WTC11 (cell line): ENCODE results near the gene SH3PXD2A. TPM values are rescaled to one million over a fixed set of nuclear protein-coding genes. Genes with fewer than 3 reads are reported as not detected.

Experiments
- ATAC-seq: fragments of 200-7000 bp; cut with Tn5 transposase; 2 replicates; pipeline ENCODE4 v1.10.0; 2021; ENCODE audit warnings: mild to moderate bottlenecking, moderate library complexity
- CTCF ChIA-PET: fragments of 300-600 bp; sonication (Branson Sonifier 250); formaldehyde crosslinking; loops from one replicate; lab custom pipeline; 2021; ENCODE audit warnings: antibody characterized with exemption; lab: Charles Lee
- POLR2A ChIA-PET: fragments of 350-600 bp; sonication (Branson Sonifier 250); formaldehyde crosslinking; loops from one replicate; lab custom pipeline; 2021; ENCODE audit warnings: antibody characterized with exemption; lab: Charles Lee
- DNase-seq: peaks from one replicate; pipeline ENCODE4 v3.0.0; 2021; ENCODE audit warnings: low spot score
- H3K27ac Mint-ChIP-seq: 2 replicates; pipeline ENCODE4 v1.8.0; 2021; ENCODE audit warnings: mixed read lengths
- H3K27me3 Mint-ChIP-seq: 2 replicates; pipeline ENCODE4 v1.8.0; 2021; ENCODE audit warnings: low read depth, mild to moderate bottlenecking, moderate library complexity, mixed read lengths
- H3K36me3 Mint-ChIP-seq: 2 replicates; pipeline ENCODE4 v1.8.0; 2021; ENCODE audit warnings: mixed read lengths
- H3K4me1 Mint-ChIP-seq: 2 replicates; pipeline ENCODE4 v1.8.0; 2022; ENCODE audit warnings: mixed read lengths
- H3K4me3 Mint-ChIP-seq: 2 replicates; pipeline ENCODE4 v1.8.0; 2021; ENCODE audit warnings: mild to moderate bottlenecking, moderate library complexity, mixed read lengths
- H3K9me3 Mint-ChIP-seq: 2 replicates; pipeline ENCODE4 v1.8.0; 2021; ENCODE audit warnings: mixed read lengths
- ELF4 ChIP-seq: sonication (generic); formaldehyde crosslinking; IDR thresholded peaks from 2 replicates; pipeline ENCODE4 v1.8.1; 2022; ENCODE audit warnings: low read depth, mild to moderate bottlenecking, moderate library complexity, missing genetic modification reagents
- GRHL2 ChIP-seq: fragments of 250-450 bp; sonication (Bioruptor Pico); IDR thresholded peaks from 2 replicates; pipeline ENCODE4 v1.8.0; 2022; ENCODE audit warnings: mild to moderate bottlenecking, moderate library complexity; ENCODE audit not compliant: insufficient replicate concordance, severe bottlenecking
- NFYB ChIP-seq: sonication (generic); formaldehyde crosslinking; conservative IDR thresholded peaks from 2 replicates; pipeline ENCODE4 v1.8.0; 2022; ENCODE audit warnings: low read depth, missing genetic modification reagents
- NR1H2 ChIP-seq: sonication (generic); formaldehyde crosslinking; IDR thresholded peaks from 2 replicates; pipeline ENCODE4 v1.9.0; 2021; ENCODE audit warnings: mild to moderate bottlenecking, moderate library complexity, missing genetic modification reagents
- SMAD3 ChIP-seq: sonication (generic); formaldehyde crosslinking; IDR thresholded peaks from 2 replicates; pipeline ENCODE4 v1.8.0; 2022; ENCODE audit warnings: missing genetic modification reagents, mild to moderate bottlenecking, borderline replicate concordance
- SMAD4 ChIP-seq: sonication (generic); formaldehyde crosslinking; IDR thresholded peaks from 2 replicates; pipeline ENCODE4 v1.8.0; 2022; ENCODE audit warnings: mild to moderate bottlenecking, missing genetic modification reagents
- ZNF423 ChIP-seq: fragments of 250-450 bp; sonication (Bioruptor Pico); IDR thresholded peaks from 2 replicates; pipeline ENCODE4 v2.1.2; 2022; ENCODE audit warnings: mild to moderate bottlenecking, moderate library complexity
- total RNA-seq: library from RNA; stranded (reverse); gene quantifications from 3 replicates; pipeline ENCODE4 v1.2.3, GENCODE V29; 2021
- TF ChIP-seq, protein P1 (sequence below): sonication (generic); formaldehyde crosslinking; IDR thresholded peaks from 2 replicates; pipeline ENCODE4 v1.8.1; 2023; ENCODE audit warnings: mild to moderate bottlenecking, missing genetic modification reagents, moderate library complexity
- TF ChIP-seq, protein P2 (sequence below): sonication (generic); formaldehyde crosslinking; conservative IDR thresholded peaks from 2 replicates; pipeline ENCODE4 v1.8.1; 2023; ENCODE audit warnings: mild to moderate bottlenecking, low read depth, missing genetic modification reagents, moderate library complexity
- TF ChIP-seq, protein P3 (sequence below): fragments of 250-450 bp; sonication (Bioruptor Pico); IDR thresholded peaks from 2 replicates; pipeline ENCODE4 v1.9.0; 2021; ENCODE audit warnings: moderate library complexity, mild to moderate bottlenecking, inconsistent platforms, borderline replicate concordance
- TF ChIP-seq, protein P4 (sequence below): fragments of 250-450 bp; sonication (Bioruptor Pico); IDR thresholded peaks from 2 replicates; pipeline ENCODE4 v1.9.0; 2021; ENCODE audit warnings: mild to moderate bottlenecking
- TF ChIP-seq, protein P5 (sequence below): sonication (generic); formaldehyde crosslinking; IDR thresholded peaks from 2 replicates; pipeline ENCODE4 v1.8.1; 2022; ENCODE audit warnings: low read depth, missing genetic modification reagents, borderline replicate concordance
- TF ChIP-seq, protein P6 (sequence below): sonication (generic); formaldehyde crosslinking; IDR thresholded peaks from 2 replicates; pipeline ENCODE4 v1.8.1; 2022; ENCODE audit warnings: missing genetic modification reagents, borderline replicate concordance

SH3PXD2A gene
- total RNA-seq, 1 experiment from 2014 or later = 15.7 TPM

DNA sequence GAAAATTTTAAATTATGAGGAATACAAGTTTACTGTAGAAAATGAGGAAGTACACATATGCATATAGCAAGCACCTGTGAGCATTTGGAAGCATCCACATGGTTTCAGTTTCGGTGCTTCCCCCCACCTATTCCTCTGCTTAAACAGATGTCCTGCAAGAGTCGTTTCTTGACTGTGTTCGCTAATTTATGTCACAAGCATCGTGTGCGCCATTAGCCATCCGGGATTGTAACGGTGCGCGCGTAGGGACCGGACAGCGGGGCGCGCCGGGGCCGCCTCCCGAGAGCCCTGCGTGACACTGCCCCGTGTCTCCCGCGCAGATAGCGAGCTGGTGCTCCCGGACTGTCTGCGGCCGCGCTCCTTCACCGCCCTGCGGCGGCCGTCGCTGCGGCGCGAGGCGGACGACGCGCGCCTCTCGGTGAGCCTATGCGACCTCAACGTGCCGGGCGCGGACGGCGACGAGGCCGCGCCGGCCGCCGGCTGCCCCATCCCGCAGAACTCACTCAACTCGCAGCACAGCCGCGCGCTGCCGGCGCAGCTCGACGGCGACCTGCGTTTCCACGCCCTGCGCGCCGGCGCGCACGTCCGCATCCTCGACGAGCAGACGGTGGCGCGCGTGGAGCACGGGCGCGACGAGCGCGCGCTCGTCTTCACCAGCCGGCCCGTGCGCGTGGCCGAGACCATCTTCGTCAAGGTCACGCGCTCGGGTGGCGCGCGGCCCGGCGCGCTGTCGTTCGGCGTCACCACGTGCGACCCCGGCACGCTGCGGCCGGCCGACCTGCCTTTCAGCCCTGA lies 271.0 kb downstream of the SH3PXD2A start (continued):
- TF ChIP-seq, protein P1, sequence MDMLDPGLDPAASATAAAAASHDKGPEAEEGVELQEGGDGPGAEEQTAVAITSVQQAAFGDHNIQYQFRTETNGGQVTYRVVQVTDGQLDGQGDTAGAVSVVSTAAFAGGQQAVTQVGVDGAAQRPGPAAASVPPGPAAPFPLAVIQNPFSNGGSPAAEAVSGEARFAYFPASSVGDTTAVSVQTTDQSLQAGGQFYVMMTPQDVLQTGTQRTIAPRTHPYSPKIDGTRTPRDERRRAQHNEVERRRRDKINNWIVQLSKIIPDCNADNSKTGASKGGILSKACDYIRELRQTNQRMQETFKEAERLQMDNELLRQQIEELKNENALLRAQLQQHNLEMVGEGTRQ = peak; percentile 10; the same call in 1 of the 2 replicates
- TF ChIP-seq NFYB (CRISPR knock-in tag) = 0 out of 2 replicates have a peak, but pooled peaks have one; percentile 12

DNA sequence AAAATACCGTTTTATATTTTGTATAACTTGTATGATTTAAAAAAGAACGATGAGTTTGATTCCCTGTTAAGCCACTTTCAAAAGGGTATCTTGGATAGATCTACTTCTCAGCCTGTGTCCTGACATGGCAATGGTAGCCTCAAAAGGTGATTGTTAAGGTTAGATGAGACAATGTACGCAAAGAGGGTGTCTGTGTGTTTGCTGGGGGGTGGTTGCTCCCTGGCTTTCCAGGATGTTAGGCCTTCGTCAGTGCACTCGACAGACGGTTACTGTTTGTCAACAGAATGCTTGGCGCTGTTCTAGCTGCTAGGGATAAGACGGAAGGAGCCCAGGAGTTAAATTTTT lies 271.5 kb downstream of the SH3PXD2A start:
- no peak for ATAC-seq
- ChIA-PET POLR2A (no interaction called here), CTCF (interaction anchor here (0.7 to 1.6 kb wide), 4 partner anchors 9 to 102 kb away, joined by 3 to 11 read pairs (median 6); no protein-coding TSS in a partner anchor)
- Mint-ChIP-seq H3K27ac (no peak overlapping the region), H3K4me1 (0 out of 2 replicates have a peak, but pooled peaks cover 2% of the 10 kb centered on the region), H3K36me3 (no peaks in the 10 kb centered on the region), H3K27me3 (peaks cover 38% of the 10 kb centered on the region), H3K4me3 (peak overlapping the region; percentile 50), H3K9me3 (peaks cover 6% of the 10 kb centered on the region; the same call in 1 of the 2 replicates)
- TF ChIP-seq, protein P2, sequence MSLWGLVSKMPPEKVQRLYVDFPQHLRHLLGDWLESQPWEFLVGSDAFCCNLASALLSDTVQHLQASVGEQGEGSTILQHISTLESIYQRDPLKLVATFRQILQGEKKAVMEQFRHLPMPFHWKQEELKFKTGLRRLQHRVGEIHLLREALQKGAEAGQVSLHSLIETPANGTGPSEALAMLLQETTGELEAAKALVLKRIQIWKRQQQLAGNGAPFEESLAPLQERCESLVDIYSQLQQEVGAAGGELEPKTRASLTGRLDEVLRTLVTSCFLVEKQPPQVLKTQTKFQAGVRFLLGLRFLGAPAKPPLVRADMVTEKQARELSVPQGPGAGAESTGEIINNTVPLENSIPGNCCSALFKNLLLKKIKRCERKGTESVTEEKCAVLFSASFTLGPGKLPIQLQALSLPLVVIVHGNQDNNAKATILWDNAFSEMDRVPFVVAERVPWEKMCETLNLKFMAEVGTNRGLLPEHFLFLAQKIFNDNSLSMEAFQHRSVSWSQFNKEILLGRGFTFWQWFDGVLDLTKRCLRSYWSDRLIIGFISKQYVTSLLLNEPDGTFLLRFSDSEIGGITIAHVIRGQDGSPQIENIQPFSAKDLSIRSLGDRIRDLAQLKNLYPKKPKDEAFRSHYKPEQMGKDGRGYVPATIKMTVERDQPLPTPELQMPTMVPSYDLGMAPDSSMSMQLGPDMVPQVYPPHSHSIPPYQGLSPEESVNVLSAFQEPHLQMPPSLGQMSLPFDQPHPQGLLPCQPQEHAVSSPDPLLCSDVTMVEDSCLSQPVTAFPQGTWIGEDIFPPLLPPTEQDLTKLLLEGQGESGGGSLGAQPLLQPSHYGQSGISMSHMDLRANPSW (CRISPR knock-in tag) = no peak
- TF ChIP-seq SMAD3 (CRISPR knock-in tag) (no peak), ZNF423 (CRISPR knock-in tag) (no peak), ELF4 (no peak), SMAD4 (no peak), NR1H2 (CRISPR knock-in tag) (no peak), GRHL2 (CRISPR knock-in tag) (no peak)
- TF ChIP-seq, protein P3, sequence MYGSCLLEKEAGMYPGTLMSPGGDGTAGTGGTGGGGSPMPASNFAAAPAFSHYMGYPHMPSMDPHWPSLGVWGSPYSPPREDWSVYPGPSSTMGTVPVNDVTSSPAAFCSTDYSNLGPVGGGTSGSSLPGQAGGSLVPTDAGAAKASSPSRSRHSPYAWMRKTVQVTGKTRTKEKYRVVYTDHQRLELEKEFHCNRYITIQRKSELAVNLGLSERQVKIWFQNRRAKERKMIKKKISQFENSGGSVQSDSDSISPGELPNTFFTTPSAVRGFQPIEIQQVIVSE (CRISPR knock-in tag) = no peak
- TF ChIP-seq, protein P4, sequence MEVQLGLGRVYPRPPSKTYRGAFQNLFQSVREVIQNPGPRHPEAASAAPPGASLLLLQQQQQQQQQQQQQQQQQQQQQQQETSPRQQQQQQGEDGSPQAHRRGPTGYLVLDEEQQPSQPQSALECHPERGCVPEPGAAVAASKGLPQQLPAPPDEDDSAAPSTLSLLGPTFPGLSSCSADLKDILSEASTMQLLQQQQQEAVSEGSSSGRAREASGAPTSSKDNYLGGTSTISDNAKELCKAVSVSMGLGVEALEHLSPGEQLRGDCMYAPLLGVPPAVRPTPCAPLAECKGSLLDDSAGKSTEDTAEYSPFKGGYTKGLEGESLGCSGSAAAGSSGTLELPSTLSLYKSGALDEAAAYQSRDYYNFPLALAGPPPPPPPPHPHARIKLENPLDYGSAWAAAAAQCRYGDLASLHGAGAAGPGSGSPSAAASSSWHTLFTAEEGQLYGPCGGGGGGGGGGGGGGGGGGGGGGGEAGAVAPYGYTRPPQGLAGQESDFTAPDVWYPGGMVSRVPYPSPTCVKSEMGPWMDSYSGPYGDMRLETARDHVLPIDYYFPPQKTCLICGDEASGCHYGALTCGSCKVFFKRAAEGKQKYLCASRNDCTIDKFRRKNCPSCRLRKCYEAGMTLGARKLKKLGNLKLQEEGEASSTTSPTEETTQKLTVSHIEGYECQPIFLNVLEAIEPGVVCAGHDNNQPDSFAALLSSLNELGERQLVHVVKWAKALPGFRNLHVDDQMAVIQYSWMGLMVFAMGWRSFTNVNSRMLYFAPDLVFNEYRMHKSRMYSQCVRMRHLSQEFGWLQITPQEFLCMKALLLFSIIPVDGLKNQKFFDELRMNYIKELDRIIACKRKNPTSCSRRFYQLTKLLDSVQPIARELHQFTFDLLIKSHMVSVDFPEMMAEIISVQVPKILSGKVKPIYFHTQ = no peak
- TF ChIP-seq, protein P5, sequence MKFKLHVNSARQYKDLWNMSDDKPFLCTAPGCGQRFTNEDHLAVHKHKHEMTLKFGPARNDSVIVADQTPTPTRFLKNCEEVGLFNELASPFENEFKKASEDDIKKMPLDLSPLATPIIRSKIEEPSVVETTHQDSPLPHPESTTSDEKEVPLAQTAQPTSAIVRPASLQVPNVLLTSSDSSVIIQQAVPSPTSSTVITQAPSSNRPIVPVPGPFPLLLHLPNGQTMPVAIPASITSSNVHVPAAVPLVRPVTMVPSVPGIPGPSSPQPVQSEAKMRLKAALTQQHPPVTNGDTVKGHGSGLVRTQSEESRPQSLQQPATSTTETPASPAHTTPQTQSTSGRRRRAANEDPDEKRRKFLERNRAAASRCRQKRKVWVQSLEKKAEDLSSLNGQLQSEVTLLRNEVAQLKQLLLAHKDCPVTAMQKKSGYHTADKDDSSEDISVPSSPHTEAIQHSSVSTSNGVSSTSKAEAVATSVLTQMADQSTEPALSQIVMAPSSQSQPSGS = no peak
- TF ChIP-seq, protein P6, sequence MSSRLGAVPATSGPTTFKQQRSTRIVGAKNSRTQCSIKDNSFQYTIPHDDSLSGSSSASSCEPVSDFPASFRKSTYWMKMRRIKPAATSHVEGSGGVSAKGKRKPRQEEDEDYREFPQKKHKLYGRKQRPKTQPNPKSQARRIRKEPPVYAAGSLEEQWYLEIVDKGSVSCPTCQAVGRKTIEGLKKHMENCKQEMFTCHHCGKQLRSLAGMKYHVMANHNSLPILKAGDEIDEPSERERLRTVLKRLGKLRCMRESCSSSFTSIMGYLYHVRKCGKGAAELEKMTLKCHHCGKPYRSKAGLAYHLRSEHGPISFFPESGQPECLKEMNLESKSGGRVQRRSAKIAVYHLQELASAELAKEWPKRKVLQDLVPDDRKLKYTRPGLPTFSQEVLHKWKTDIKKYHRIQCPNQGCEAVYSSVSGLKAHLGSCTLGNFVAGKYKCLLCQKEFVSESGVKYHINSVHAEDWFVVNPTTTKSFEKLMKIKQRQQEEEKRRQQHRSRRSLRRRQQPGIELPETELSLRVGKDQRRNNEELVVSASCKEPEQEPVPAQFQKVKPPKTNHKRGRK (CRISPR knock-in tag) = no peak
- no peak for DNase-seq
